Stimulated activated CD8-positive, alpha-beta memory T cell treated with anti-CD3 and anti-CD28 coated beads, Interleukin-4, amount 100 ng/mL, for 24 hours (primary cell): Measurements from ENCODE around the gene GATM.
"Not testable (repeated sequence)": the region's sequence is repeated elsewhere in the genome, so short reads cannot be mapped to it uniquely, and the experiment has no call there.

ENCODE experiments used
- DNase-seq: peaks from one replicate; pipeline ENCODE4 v3.0.0-alpha.2; 2020; ENCODE audit warnings: low read depth

Gene GATM

DNA sequence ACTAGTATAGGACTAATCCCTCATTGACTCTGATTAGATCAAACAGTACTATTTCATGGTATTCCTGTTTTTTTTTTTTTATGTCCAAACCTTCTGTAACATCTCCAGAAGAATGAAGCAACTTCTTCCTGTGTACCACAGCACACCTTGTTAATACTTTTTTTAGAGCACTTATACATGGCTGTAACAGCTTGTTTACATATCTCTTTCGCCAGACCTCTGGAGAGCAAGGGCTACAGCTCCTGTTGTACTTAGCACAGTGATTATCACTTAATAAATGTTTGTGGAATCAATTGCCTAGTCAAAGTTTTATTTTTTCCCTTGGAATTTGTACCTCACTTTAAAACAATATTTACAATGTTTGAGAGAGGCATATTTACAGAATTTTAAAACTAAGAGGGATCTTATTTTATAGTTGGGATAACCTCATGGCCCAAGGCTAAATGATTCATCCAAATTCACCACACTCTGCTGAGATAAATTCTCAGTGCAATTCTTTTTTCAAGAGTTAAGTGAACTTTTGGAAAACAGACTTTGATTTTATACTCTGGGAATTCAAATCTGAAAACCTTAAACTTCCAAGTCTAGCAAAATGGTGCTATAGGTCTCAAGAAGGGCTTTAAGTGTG, 9.2 kb upstream of the GATM start:
- DNase-seq = no peak

DNA sequence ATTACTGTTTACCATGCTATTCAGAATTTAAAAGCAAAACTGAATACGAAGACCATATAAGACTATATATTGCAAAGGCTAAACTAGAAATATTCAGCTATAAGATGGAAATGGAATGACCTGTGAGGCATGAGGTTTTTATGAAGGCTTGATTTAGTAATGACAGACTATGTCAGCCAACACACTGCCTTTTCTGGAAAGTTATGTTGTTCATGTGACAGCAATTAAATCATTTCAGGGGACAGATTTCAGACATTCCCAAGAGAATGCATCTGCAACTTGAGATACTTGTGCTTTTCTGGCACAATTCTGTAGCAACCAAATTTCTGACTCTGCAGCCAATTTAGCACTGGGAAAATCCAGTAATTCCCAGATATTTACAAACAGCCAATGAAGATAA, 8.6 kb upstream of the GATM start:
- no peak for DNase-seq

- no peak for DNase-seq
Observed at GRCh38 chr15:45386420-45386819, 8.1 kb upstream of the GATM start.

DNA sequence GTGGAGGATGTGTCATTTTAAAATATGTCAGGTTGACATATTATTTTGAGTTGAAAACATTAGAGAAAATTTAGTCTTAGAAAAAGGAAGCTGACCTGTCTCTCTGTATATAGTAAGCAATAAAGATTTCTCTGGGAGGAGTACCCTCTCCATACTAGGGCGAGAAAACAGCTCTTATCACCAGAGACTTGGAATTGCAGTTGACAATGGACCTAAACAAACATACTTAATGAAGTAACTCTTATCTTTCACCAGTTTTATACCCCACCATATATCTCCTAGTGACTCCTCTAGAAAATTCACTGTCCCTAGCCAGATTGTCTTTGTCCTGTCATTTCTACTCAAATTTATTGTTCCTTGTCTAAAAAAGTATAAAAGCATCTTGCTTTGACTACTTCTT, 7.2 kb upstream of the GATM start:
- DNase-seq = no peak

DNA sequence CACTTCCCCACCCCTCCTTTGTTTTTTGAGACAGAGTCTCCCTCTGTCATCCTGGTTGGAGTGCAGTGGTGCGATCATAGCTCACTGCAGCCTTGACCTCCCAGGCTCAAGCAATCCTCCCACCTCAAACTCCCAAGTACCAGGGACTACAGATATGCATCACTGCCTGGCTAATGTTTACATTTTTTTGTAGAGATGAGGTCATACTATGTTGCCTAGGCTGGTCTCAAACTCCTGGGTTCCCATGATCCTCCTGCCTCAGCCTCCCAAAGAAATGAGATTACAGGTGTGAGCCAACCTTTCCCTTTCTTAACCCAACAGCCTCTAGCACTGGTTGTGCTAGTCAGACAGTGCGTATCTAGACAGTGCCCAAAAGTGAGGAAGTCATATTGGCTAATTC, 6.4 kb upstream of the GATM start:
- no peak for DNase-seq

GRCh38 chr15:45378913-45379262, 544 bp upstream of the GATM start:
- no peak for DNase-seq

GRCh38 chr15:45377609-45378148, 665 bp downstream of the GATM start:
- DNase-seq = no peak

GRCh38 chr15:45376967-45377608, 1.3 kb downstream of the GATM start:
- DNase-seq = no peak

DNA sequence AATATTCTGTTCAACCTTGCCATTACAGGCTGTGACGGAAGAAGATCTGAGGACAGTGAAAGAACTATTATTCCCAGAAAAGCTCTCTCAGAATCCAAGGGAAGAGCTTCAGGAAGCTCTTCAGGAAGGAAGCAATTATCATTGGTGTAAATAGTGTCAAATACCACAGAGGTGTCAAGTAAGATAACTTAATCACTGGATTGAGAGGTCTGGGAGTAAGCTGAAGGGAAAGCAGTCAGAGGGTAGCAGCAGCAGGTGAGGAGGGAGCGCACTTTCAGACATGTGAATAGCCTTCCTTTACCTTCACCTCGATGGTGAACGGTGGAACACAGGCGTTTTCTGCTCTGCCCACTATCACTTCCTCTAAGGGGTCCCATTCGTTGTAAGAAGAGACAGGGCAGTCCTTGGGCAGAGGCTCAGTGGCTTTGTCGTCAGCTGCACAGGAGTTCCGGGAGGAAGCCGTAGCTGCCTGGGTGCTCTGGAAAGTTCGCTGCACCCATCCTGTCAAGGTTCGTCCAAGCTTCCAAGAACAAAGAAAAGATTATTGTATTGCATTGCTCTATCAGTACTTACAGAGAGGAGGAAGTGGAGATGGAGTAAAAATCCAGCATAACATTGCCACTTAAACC, 1.9 kb downstream of the GATM start:
- no peak for DNase-seq

DNA sequence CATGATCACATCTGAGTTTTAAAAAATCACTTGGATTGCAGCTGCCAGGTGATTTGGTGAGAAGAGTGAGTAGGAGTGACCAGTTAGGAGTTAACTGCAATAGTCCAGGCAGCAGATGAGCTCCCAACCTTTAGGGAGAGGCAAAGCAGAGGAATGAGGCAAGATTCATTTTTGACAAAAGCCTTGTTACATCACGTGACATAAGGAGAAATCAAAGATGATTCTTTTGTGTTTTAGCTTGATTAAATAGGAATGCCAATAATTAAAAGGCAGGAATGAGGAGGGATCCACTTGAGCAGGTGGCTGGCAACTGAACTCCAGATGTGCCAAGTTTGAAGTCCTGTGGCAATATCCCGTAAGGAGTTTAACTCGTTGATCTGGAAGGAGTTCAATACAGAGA, 2.5 kb downstream of the GATM start:
- DNase-seq = no peak

DNA sequence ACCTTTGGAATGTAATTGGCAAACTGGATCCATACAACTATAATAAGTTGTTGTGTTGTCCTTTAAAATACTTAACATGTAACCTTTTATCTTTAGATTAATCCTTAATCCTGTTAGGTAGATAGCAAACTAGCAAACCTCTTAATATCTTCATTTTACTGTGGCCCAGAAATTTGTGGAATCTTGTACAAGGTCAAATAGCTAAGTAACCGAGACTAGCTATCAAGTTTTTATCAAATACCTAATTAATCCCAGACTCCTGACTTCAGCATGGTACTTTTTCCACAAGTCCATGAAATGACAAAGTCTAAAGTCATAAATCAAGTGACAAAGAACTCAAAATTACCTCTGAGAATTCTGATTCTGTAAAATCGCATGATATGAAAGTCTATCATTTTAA, 4.4 kb downstream of the GATM start:
- no peak for DNase-seq

- no peak for DNase-seq
Observed at GRCh38 chr15:45372041-45372995, 6.0 kb downstream of the GATM start.

GRCh38 chr15:45371546-45371945, 6.8 kb downstream of the GATM start:
- DNase-seq = no peak

- not testable (repeated sequence) for DNase-seq
Observed at GRCh38 chr15:45370042-45370441, 8.3 kb downstream of the GATM start.

DNA sequence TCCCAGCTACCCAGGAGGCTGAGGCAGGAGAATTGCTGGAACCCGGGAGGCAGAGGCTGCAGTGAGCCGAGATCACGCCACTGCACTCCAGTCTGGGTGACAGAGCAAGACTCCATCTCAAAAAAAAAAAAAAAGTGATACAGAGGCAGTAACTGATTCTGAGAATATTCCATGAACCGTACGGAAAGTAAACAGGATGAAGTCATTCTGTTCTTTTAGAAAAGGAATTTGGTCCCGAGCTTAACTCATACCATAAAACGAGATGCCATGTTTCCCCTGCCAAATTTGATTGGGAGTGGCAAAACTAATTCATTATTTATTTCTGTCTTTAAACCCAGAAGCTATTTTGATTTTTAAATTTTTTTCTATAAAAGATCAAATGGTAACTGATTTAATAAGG, 11.1 kb downstream of the GATM start:
- not testable (repeated sequence) for DNase-seq

DNA sequence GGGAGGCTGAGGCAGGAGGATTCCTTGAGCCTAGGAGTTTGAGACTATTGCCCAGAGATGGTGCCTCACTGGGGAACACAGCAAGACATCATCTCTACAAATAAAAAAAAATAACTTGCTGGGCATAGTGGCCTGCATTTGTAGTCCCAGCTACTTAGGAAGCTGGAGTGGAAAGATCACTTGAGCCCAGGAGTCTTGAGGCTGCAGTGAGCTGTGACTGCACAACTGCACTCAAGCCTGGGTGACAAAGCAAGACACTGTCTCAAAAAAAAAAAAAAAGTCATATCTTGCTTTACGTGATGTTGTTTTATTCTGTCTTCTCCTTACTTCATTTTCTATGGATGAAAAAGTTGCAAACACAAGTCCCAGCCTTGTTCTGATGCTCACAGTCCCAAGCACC, 14.1 kb downstream of the GATM start:
- no peak for DNase-seq

- DNase-seq = no peak
Observed at GRCh38 chr15:45363801-45364200, 14.5 kb downstream of the GATM start.

- DNase-seq = no peak
Observed at GRCh38 chr15:45363334-45363733, 15.0 kb downstream of the GATM start.

GRCh38 chr15:45362419-45362818, 15.9 kb downstream of the GATM start:
- no peak for DNase-seq

- DNase-seq = no peak
Observed at GRCh38 chr15:45361878-45362277, 16.5 kb downstream of the GATM start.

- DNase-seq = no peak
Observed at GRCh38 chr15:45355860-45356259, 22.5 kb downstream of the GATM start.

- DNase-seq = no peak
Observed at GRCh38 chr15:45354711-45355110, 23.6 kb downstream of the GATM start.
